GM12878 (cell line): ENCODE results near the gene CRB1. TPM values are rescaled to one million over a fixed set of nuclear protein-coding genes. Genes with fewer than 3 reads are reported as not detected.

Source experiments
- ATAC-seq: fragments of 200-7000 bp; cut with Tn5 transposase; 3 replicates; pipeline ENCODE4 v1.9.1; 2020; ENCODE audit warnings: mild to moderate bottlenecking, moderate library complexity
- BruUV-seq: library from RNA; stranded (reverse); fragments of 400-500 nt; replicated peaks from 2 replicates; lab custom pipeline; 2021; lab: Mats Ljungman, UMichigan
- CTCF ChIA-PET: fragments of 300-600 bp; sonication (Branson Sonifier 250); formaldehyde crosslinking; extraction: SDS; loops from one replicate; lab custom pipeline; 2021; ENCODE audit warnings: inconsistent platforms; lab: Yijun Ruan, JAX
- POLR2A ChIA-PET: fragments of 350-600 bp; formaldehyde crosslinking; extraction: SDS; loops from one replicate; lab custom pipeline; 2021; ENCODE audit warnings: inconsistent platforms; lab: Charles Lee
- RAD21 ChIA-PET: fragments of 300-600 bp; sonication (Branson Sonifier 250); formaldehyde crosslinking; loops from one replicate; lab custom pipeline; 2023; ENCODE audit warnings: antibody characterized with exemption; ENCODE audit not compliant: unreplicated experiment; lab: Charles Lee
- SMC1A ChIA-PET: fragments of 300-600 bp; sonication (Branson Sonifier 250); formaldehyde crosslinking; loops from one replicate; lab custom pipeline; 2023; ENCODE audit not compliant: unreplicated experiment, uncharacterized antibody; lab: Charles Lee
- DNase-seq: peaks from one replicate; pipeline ENCODE4 v3.0.0-alpha.2; 2011; ENCODE audit warnings: low read depth, low spot score
- FAIRE-seq: peaks from 3 replicates; lab custom pipeline; 2011; peaks lifted over from hg19 to GRCh38; lab: Jason Lieb, UNC
- H2AFZ ChIP-seq: 2 replicates; pipeline ENCODE4 v1.6.0; 2011; ENCODE audit warnings: low read depth, low read length, control low read depth; ENCODE audit not compliant: control insufficient read depth
- H3K27ac ChIP-seq: 2 replicates; pipeline ENCODE4 v1.5.1; 2011; ENCODE audit warnings: control low read depth; ENCODE audit not compliant: control insufficient read depth, insufficient read depth
- H3K27me3 ChIP-seq, 2 experiments: replicated peaks in 1 of 2; 2 replicates each; pipeline versions ENCODE4 v1.6.0 to v1.6.1; 2011; ENCODE audit warnings: low read length in 1 of 2; ENCODE audit not compliant: control insufficient read depth in 2 of 2, insufficient read depth in 2 of 2
- H3K36me3 ChIP-seq, 2 experiments: 2 replicates each; pipeline ENCODE4 v1.5.1; 2011; ENCODE audit warnings: low read length in 1 of 2; ENCODE audit not compliant: control insufficient read depth in 2 of 2, insufficient read depth in 2 of 2
- H3K4me1 ChIP-seq: 2 replicates; pipeline ENCODE4 v1.6.1; 2011; ENCODE audit warnings: mild to moderate bottlenecking, low read length, moderate library complexity, mixed read lengths; ENCODE audit not compliant: control insufficient read depth, insufficient read depth
- H3K4me2 ChIP-seq: 2 replicates; pipeline ENCODE4 v1.6.0; 2011; ENCODE audit warnings: control low read depth; ENCODE audit not compliant: control insufficient read depth, insufficient read depth
- H3K4me3 ChIP-seq: fragments of 200-600 bp; sonication (generic); 2 replicates; pipeline ENCODE4 v1.5.1; 2016
- H3K79me2 ChIP-seq: 2 replicates; pipeline ENCODE4 v1.6.0; 2011; ENCODE audit warnings: low read length; ENCODE audit not compliant: control insufficient read depth, insufficient read depth
- H3K9ac ChIP-seq: 2 replicates; pipeline ENCODE4 v1.8.0; 2011; ENCODE audit warnings: low read length, control low read depth, mixed read lengths; ENCODE audit not compliant: control insufficient read depth, insufficient read depth
- H3K9me3 ChIP-seq: replicated peaks from 3 replicates; pipeline ENCODE4 v1.5.1; 2011; ENCODE audit warnings: mild to moderate bottlenecking, low read length; ENCODE audit not compliant: control insufficient read depth, insufficient read depth
- H4K20me1 ChIP-seq: 2 replicates; pipeline ENCODE4 v1.6.0; 2011; ENCODE audit not compliant: control insufficient read depth, insufficient read depth
- BHLHE40 ChIP-seq, 2 experiments: fragments of 450-650 bp in 1 of 2; IDR thresholded peaks; 2 replicates each; pipeline ENCODE4 v1.6.1; 2011 to 2017; ENCODE audit warnings: low read depth in 2 of 2, borderline replicate concordance in 1 of 2, improper control_type of control experiment in 1 of 2, low read length in 1 of 2, mild to moderate bottlenecking in 1 of 2
- CBFB ChIP-seq: IDR thresholded peaks from 2 replicates; pipeline ENCODE4 v1.6.1; 2016; ENCODE audit warnings: antibody characterized with exemption, low read depth
- CHD4 ChIP-seq: fragments of 200-600 bp; sonication (generic); IDR thresholded peaks from 2 replicates; pipeline ENCODE4 v1.6.1; 2016; ENCODE audit warnings: mild to moderate bottlenecking
- HDGF ChIP-seq: fragments of 450-650 bp; IDR thresholded peaks from 2 replicates; pipeline ENCODE4 v1.6.1; 2016; ENCODE audit warnings: antibody characterized with exemption
- JUND ChIP-seq: IDR thresholded peaks from 2 replicates; pipeline ENCODE4 v1.6.1; 2012; ENCODE audit warnings: low read depth, mild to moderate bottlenecking, low read length, improper control_type of control experiment, moderate library complexity
- POLR2AphosphoS2 ChIP-seq: IDR thresholded peaks from 2 replicates; pipeline ENCODE4 v1.6.1; 2011; ENCODE audit warnings: low read depth, mild to moderate bottlenecking, low read length, improper control_type of control experiment, moderate library complexity
- RCOR1 ChIP-seq: conservative IDR thresholded peaks from 2 replicates; pipeline ENCODE4 v1.6.1; 2012; ENCODE audit warnings: low read depth, low read length, improper control_type of control experiment
- SPI1 ChIP-seq: IDR thresholded peaks from 2 replicates; pipeline ENCODE4 v1.6.1; 2011; ENCODE audit warnings: low read depth, mild to moderate bottlenecking, low read length, moderate library complexity, borderline replicate concordance; ENCODE audit not compliant: insufficient read depth
- ZNF384 ChIP-seq: IDR thresholded peaks from 2 replicates; pipeline ENCODE4 v1.6.1; 2012; ENCODE audit warnings: low read depth, mild to moderate bottlenecking, low read length, improper control_type of control experiment, borderline replicate concordance
- ZSCAN29 ChIP-seq: fragments of 450-650 bp; IDR thresholded peaks from 2 replicates; pipeline ENCODE4 v1.6.1; 2017; ENCODE audit warnings: mild to moderate bottlenecking, moderate library complexity
- WGBS: methylation state at CpG from one replicate; pipeline ENCODE4 v1.1.6; 2016; ENCODE audit warnings: low lambda C conversion rate; ENCODE audit not compliant: insufficient replicate concordance, insufficient coverage; ENCODE audit errors: missing lambda C conversion rate; 5-methylcytosine and 5-hydroxymethylcytosine counted together
- in situ Hi-C: fragments of 300-500 bp; cut with MboI; formaldehyde crosslinking; loops from 9 replicates; pipeline ENCODE4 v1.14.3; 2018; ENCODE audit warnings: mixed read lengths
- intact Hi-C: fragments of 100-400 bp; cut with micrococcal nuclease; formaldehyde crosslinking; loops from one replicate; pipeline ENCODE4 v1.14.2; 2022; ENCODE audit not compliant: unreplicated experiment
- polyA plus RNA-seq, 11 experiments: library from polyadenylated mRNA; depleted of rRNA in 4 of 11; unstranded in 6 of 11; stranded (reverse) in 5 of 11; fragments of >200 nt; fragmentation: Nextera tagmentation in 4 of 11; fragmentation: Illumina TruSeq in 1 of 11; extraction: Ambion mirVana in 4 of 11; extraction: Trizol in 1 of 11; gene quantifications; 1 replicate in 1 of 11; 2 replicates in 10 of 11; pipeline versions ENCODE4 v1.2.1 to v1.2.3, GENCODE V29; 2011 to 2016; ENCODE audit warnings: inconsistent platforms in 2 of 11, missing spikeins in 2 of 11, low read depth in 1 of 11
- total RNA-seq, 4 experiments: library from RNA; depleted of rRNA in 3 of 4; stranded (reverse); fragments of >200 nt in 3 of 4; fragmentation: Illumina TruSeq in 1 of 4; extraction: Trizol in 1 of 4; gene quantifications; 2 replicates each; pipeline versions ENCODE4 v1.2.1 to v1.2.3, GENCODE V29; 2013 to 2021
- TF ChIP-seq, protein P1 (sequence below): fragments of 450-650 bp; IDR thresholded peaks from 2 replicates; pipeline ENCODE4 v1.6.1; 2014; ENCODE audit warnings: mild to moderate bottlenecking
- TF ChIP-seq, protein P2 (sequence below): fragments of 450-650 bp; IDR thresholded peaks from 2 replicates; pipeline ENCODE4 v1.6.1; 2017; ENCODE audit warnings: antibody characterized with exemption, mild to moderate bottlenecking, moderate library complexity
- TF ChIP-seq, protein P3 (sequence below): IDR thresholded peaks from 2 replicates; pipeline ENCODE4 v1.6.1; 2012; ENCODE audit warnings: low read length, inconsistent platforms

The CRB1 gene
- total and polyA plus RNA-seq, 10 of the 15 experiments (the other 5 are each of a cell fraction or from before 2014, with no cell fraction given) = 0.06 to 0.10 (median 0.06) TPM; not detected in 7

DNA sequence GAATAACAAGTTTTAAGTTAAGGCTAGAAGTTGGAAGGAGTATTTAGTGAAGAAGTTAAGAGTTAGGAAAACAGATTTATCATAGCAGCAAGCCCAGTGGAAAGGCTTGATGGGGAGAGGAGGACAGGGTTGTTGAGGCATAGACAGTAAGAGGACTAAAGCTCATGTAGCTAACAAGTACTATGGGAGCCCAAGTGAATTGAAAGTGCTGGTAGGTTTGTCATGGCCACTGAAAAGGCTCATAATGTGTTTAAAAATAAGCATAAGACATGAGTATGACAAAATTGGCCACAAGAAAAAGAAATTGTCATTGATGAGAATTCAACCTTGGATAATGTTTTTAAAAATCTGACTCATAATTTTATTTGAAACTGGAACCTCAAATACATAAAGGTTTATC, 49.2 kb upstream of the CRB1 start:
- ATAC-seq (no peak), FAIRE-seq (no peak), DNase-seq (no peak)
- ChIA-PET CTCF (no interaction called here), SMC1A (no interaction called here), RAD21 (interaction anchor here (0.6 kb wide), 1 partner anchor 214 kb away, joined by 3 read pairs; no protein-coding TSS in a partner anchor), POLR2A (no interaction called here)
- Histone ChIP-seq H3K4me1 (no peaks in the 10 kb centered on the region), H3K4me3 (no peak overlapping the region), H3K4me2 (no peak overlapping the region), H3K9ac (no peak overlapping the region), H3K27ac (no peak overlapping the region), H4K20me1 (no peaks in the 10 kb centered on the region), H3K79me2 (no peaks in the 10 kb centered on the region), H3K36me3 (no peaks in the 10 kb centered on the region), H2AFZ (no peak overlapping the region), H3K9me3 (no peaks in the 10 kb centered on the region), H3K27me3 (no peaks in the 10 kb centered on the region)
- intact Hi-C loops = no loop called here
- TF ChIP-seq ZNF384 (no peak), HDGF (no peak)
- in situ Hi-C loops = no loop called here
- BruUV-seq = no TSS peak

DNA sequence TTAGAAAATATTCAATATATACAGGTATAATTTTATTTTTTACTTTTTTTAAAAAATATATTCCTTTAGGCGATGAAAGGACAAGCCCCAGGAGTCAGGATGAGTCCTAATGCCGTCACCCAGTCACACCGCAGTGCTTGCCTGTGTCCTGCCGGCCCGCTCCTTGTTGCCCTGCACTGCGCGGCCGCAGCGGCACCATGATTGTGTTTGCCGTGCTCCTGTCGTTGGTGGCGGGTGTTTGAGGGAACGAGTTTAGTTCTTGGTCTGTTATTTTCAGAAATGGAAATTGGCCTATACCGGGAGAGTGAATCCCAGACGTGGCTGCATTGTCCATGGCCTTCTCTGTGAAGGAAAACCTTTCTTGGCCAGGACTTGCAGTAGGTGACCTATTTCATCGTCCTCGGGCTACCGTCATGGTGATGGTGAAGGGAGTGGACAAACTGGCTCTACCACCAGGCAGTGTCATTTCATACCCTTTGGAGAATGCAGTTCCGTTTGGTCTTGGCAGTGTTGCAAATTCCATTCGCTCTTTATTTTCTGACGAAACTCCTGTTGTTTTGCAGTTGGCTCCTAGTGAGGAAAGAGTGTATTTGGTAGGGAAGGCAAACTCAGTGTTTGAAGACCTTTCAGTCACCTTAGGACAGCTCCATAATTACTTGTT, 45.9 kb upstream of the CRB1 start:
- no peaks in the 10 kb centered on the region for H3K9me3 ChIP-seq
- in situ Hi-C loops = no loop called here
- BruUV-seq = no TSS peak
- H3K79me2 ChIP-seq = no peaks in the 10 kb centered on the region
- RAD21 ChIA-PET = no interaction called here
- no peak for FAIRE-seq
- H3K4me1 ChIP-seq = no peaks in the 10 kb centered on the region
- H3K4me2 ChIP-seq = no peak overlapping the region
- no peak overlapping the region for H3K4me3 ChIP-seq
- no peaks in the 10 kb centered on the region; a peak in 1 of 4 replicates for H3K27me3 ChIP-seq
- no peak overlapping the region for H3K9ac ChIP-seq
- no peak for DNase-seq
- POLR2A ChIA-PET = interaction anchor here (0.8 kb wide), 1 partner anchor 13 kb away, joined by 3 read pairs; no protein-coding TSS in a partner anchor
- H4K20me1 ChIP-seq = no peaks in the 10 kb centered on the region
- H3K36me3 ChIP-seq = no peaks in the 10 kb centered on the region
- CTCF ChIA-PET = no interaction called here
- no peak overlapping the region for H2AFZ ChIP-seq
- WGBS = 72% methylated on average over 21 of the region's 21 CpGs
- SMC1A ChIA-PET = no interaction called here
- H3K27ac ChIP-seq = no peak overlapping the region
- ATAC-seq = no peak
- intact Hi-C loops = no loop called here
- TF ChIP-seq, protein P1, sequence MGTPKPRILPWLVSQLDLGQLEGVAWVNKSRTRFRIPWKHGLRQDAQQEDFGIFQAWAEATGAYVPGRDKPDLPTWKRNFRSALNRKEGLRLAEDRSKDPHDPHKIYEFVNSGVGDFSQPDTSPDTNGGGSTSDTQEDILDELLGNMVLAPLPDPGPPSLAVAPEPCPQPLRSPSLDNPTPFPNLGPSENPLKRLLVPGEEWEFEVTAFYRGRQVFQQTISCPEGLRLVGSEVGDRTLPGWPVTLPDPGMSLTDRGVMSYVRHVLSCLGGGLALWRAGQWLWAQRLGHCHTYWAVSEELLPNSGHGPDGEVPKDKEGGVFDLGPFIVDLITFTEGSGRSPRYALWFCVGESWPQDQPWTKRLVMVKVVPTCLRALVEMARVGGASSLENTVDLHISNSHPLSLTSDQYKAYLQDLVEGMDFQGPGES = no peak
- TF ChIP-seq CBFB (no peak), ZSCAN29 (no peak), CHD4 (no peak), SPI1 (no peak), POLR2AphosphoS2 (no peak), BHLHE40 (IDR thresholded peaks at IDR 0.05; ENCODE audit: borderline replicate concordance in 1 of 2, low read depth in 2 of 2, low read length in 1 of 2) (no peak), JUND (no peak), RCOR1 (no peak)
- TF ChIP-seq, protein P2, sequence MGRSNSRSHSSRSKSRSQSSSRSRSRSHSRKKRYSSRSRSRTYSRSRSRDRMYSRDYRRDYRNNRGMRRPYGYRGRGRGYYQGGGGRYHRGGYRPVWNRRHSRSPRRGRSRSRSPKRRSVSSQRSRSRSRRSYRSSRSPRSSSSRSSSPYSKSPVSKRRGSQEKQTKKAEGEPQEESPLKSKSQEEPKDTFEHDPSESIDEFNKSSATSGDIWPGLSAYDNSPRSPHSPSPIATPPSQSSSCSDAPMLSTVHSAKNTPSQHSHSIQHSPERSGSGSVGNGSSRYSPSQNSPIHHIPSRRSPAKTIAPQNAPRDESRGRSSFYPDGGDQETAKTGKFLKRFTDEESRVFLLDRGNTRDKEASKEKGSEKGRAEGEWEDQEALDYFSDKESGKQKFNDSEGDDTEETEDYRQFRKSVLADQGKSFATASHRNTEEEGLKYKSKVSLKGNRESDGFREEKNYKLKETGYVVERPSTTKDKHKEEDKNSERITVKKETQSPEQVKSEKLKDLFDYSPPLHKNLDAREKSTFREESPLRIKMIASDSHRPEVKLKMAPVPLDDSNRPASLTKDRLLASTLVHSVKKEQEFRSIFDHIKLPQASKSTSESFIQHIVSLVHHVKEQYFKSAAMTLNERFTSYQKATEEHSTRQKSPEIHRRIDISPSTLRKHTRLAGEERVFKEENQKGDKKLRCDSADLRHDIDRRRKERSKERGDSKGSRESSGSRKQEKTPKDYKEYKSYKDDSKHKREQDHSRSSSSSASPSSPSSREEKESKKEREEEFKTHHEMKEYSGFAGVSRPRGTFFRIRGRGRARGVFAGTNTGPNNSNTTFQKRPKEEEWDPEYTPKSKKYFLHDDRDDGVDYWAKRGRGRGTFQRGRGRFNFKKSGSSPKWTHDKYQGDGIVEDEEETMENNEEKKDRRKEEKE = no peak
- TF ChIP-seq, protein P3, sequence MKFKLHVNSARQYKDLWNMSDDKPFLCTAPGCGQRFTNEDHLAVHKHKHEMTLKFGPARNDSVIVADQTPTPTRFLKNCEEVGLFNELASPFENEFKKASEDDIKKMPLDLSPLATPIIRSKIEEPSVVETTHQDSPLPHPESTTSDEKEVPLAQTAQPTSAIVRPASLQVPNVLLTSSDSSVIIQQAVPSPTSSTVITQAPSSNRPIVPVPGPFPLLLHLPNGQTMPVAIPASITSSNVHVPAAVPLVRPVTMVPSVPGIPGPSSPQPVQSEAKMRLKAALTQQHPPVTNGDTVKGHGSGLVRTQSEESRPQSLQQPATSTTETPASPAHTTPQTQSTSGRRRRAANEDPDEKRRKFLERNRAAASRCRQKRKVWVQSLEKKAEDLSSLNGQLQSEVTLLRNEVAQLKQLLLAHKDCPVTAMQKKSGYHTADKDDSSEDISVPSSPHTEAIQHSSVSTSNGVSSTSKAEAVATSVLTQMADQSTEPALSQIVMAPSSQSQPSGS = no peak
